HG02885 (cell line): ENCODE measurements around the gene SCN4A.
"Not testable (repeated sequence)": the region's sequence is repeated elsewhere in the genome, so short reads cannot be mapped to it uniquely, and the experiment has no call there.

ENCODE experiments used
- ATAC-seq: cut with Tn5 transposase; IDR thresholded peaks from one replicate; pipeline ENCODE4 v1.9.1; 2021; ENCODE audit warnings: mild to moderate bottlenecking; ENCODE audit not compliant: unreplicated experiment, poor library complexity

SCN4A gene

DNA sequence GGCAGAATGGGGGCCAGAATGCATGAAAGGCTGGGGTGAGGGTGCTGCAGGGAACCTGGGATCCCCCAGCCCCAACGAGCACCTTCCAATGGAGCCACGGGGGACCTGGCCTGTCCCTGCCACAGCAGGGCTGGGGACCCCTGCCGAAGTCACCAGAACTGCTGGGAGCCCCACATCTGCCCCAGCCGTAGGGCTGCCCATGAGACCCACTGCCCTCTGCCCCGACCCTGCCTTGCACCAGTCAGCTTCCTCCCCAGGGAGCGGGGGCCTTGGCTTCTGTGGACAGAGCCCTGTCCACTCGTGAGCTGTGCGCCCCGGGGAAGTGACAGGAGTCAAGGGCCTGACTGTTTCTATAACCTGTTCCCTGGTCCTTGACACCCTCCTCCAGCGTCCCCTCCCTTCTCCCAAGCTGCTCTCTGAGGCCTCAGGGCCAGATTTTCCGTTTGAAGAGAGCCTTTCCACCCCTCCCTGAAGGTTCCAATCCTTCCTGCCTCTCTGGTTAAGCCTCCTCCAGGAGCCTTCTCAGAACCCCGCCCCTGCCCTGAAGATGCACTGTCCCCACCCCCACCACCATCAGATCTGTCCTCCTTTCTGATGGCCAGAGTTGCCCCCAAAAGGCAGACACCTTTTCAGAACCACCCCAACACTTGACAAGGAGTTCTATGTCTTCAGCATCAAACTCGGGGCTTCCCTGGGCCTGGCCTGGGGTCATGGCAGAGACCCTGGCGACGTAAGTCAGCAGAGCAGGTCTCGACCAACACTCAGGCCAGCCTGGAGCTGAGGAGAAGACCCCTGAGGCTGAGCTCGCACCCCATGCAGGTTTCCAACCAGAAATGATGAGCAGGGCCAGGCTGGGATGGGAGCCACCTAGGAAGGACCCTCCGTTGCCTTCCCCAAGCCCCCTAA is 14.8 kb upstream of the SCN4A start:
- ATAC-seq = no peak

GRCh38 chr17:63986821-63987220 is 14.1 kb upstream of the SCN4A start:
- no peak for ATAC-seq

- no peak for ATAC-seq
Measured at GRCh38 chr17:63985387-63986140, 12.8 kb upstream of the SCN4A start.

DNA sequence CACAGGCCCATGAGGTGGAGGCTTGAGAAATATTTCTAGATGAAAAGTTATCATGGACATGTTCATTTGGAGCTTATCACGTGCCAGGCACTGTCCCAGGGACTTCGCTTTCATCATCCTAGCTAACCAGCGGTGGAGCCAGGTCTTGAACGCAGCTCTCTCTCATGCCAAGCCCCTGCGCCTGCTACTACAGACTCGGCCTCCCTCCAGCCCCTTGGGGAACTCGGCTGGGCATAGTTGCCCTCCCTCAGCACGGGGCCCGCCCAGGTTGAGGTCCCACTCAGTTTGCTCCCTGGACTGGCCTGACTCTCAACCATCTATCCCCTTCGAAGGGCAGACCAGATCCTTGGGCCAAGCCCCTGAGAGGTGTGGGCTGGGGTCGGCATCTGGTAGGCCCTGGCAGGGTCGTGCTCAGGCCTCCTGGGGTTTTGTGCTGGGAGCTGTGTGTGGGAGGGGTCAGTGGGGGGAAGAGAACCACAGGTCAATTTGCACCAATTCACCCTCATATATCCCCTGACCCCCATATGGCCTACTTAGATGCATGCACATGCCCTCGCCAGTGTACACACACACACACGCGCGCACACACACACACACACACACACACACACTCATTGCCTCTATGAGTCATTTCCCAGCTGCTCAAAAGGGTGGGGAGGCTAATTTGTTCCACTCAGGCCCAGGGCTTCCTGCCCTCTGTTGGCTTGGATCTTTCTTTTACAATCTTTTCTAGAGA is 12.1 kb upstream of the SCN4A start:
- no peak for ATAC-seq

- ATAC-seq = no peak
Measured at GRCh38 chr17:63984236-63984635, 11.5 kb upstream of the SCN4A start.

- no peak for ATAC-seq
Measured at GRCh38 chr17:63983320-63983719, 10.6 kb upstream of the SCN4A start.

DNA sequence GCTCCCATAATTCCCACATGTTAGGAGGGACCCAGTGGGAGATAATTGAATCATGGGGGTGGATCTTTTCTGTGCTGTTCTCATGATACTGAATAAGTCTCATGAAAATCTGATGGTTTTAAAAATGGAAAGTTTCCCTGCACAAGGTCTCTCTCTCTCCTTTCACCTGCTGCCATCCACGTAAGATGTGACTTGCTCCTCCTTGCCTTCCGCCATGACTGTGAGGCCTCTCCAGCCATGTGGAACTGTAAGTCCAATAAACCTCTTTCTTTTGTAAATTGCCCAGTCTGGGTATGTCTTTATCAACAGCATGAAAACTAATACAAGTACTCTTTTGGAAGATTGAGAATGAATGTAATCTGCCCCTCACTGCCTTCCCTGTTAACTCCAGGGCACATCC is 9.9 kb upstream of the SCN4A start:
- not testable (repeated sequence) for ATAC-seq

DNA sequence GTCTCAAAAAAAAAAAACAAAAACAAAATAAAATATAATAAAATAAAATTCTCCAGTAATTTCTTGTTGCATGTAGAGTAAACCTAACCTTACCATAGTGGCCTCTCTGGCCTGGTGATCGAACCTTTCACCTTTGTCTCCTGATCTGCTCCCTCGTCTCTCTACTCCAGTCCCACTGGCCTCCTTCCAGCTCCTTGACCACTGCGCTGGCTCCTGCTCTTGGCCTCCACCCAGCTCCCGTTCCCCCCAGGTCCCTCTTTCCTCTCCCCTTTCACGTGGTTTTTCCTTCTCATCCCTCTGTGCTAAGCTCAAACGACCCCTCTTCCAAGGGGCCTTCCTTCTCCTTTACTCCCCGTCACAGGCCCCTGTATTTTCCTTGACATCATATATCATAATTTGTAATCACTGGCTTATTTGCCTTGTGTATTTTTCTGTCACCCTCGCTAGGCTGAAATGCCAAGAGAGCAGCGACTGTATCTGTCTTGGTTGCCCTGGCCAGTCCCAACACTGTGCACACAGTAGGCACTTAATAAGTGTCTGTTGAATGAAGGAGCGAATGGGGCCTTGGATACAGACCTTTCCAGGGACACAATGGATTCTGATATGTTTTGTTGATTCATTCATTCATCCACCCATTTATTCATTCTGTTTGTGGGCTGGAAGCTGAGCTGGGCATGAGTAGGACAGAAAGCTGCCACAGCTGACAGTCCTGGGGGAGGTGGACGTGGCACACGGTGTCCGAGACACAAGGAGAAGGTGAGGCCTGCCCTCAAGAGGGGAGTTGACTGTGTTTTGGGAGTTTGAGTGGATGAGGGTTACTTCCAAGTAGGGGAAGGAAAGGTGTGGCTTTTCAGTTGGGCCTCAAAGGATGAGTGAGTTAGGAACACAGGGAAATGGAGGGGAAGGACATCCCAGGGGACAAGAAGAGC is 5.8 kb upstream of the SCN4A start:
- no peak for ATAC-seq

- ATAC-seq = no peak
Measured at GRCh38 chr17:63976702-63977101, 4.0 kb upstream of the SCN4A start.

DNA sequence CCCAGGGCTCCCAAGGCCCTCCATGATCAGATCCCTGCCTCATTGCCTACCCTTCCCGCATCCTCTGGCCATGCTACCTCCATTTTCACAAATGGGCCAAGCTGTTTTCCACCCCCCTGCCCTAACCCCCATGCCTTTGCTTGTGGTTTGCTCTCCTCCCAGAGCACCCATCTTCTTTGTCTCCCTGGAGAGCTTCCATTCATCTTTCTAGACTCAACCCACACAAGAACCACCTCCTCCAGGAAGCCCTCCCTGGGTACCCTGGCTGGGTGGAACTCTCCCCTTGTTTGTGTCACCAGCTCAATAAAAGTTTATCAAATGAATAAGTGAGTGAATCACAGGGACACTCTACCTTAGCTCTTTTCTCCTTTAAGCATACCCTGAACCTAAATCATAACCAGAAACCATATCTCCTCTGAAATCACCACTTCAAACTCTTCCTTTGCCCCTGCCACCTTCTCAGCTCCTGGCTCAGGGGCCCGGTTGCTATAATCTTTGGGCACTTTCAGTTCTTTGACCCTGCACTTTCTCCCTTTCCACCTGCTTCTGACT is 2.9 kb upstream of the SCN4A start:
- ATAC-seq = no peak

GRCh38 chr17:63974594-63975192 is 2.0 kb upstream of the SCN4A start:
- ATAC-seq = no peak

DNA sequence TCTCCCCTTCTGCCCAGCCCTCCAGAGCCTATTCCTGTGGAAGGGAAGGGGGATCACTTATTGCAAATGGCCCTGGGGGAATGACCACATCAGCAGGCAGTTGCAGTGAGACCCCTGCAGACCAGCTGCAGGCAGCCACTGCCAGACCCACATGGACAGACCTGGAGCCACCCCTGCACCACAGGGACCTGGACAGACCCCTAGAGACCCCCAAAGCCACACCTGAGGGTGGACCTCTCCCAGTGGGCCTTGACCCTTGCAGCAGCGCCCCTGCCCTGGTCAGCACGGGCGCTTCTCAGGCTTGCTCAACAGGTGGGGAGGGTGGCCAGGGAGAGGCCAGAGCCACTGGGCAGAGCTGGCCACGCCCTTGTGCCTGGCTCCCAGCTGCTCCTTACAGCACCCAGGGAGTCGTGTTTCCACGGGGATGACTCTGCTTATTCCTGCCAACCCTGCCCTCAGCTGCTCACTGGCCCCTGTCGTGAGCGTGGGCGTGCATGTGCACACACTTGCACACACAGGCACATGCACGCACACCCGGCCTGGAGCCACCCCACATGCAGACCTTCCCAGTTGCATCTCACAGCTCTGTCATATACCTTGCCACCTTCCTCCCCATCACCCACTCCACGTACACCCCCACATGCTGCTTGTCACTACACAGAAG is 1.3 kb upstream of the SCN4A start:
- no peak for ATAC-seq

GRCh38 chr17:63973247-63973646 is 529 bp upstream of the SCN4A start:
- ATAC-seq = no peak

DNA sequence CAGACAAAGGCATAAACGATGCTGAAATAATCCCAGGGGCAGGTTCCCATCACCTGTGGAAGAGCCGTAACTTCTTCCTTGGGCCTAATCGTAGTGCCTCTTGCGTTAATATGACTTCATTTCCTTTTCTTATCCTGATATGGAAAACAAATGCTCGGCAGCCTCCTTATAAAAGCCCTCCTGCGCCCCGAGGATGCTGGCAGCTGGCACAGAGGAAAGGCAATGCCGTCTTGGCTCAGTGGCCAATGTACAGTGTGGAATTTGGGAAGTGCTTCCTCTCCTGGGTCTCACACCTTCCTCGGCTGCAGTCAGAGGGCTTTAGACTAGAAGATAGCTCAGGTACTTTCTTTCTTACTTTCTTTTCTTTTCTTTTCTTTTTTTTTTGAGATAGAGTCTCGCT is 3.4 kb downstream of the SCN4A start:
- no peak for ATAC-seq

DNA sequence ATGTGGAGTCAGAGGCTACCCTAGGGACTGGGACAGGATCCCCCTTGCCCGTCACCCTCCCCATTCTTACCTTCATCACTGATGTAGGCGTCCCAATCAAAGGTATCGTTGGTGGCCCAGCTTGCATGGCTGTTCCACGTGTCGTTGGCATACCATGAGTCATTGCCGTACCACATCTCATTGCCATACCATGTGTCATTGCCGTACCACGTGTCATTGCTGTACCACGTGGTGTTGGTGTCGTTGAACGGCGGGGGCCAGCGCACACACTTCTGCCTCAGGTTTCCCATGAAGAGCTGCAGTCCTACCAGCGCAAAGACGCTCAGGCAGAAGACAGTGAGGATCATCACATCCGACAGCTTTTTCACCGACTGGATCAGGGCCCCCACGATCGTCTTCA is 4.8 kb downstream of the SCN4A start:
- no peak for ATAC-seq

DNA sequence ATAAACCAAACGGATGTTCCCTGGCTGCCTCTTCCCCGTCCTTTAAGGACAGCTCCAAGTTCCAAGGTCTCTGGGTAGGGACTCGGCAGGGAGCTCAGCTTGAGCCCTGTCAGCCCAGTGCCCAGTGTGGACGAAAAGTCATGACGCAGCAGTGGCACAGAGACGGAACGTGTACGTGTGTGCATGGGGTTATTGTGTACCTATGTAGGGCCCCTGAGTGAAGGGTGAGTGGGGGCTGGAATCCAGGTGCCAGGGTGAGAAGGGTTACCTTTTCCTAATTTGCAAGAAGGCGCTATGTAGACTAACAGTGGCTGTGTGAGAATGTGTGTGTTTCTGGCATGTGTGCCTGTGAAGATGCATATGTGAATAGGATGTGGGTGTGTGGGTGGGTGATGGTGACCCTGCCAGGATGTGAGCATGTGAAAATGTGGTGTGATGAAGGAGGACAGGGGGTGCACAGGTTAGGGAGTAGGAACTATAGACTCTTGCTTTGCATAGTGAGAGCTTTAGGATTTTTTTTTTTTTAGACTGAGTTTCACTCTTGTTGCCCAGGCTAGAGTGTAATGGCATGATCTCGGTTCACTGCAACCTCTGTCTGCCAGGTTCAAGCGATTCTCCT is 6.0 kb downstream of the SCN4A start:
- ATAC-seq = no peak

DNA sequence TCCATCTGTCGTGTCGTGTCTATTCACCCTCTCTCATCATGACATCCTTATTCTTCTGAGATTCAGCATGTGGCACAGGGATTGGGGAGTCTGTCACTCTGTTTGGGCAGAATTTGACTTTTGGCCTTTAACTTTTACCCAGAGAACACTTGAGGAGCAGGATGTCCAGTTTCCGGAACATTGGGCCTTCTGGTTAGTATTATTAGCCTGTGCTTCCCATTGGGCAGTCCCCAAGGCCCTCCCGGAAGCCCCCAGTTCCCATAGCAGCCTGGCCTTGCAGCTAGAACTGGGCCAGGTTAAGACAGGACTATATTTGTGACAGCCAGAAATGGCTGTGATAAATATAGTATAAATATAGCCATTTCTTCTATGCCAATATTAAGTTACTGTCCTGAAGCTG is 9.6 kb downstream of the SCN4A start:
- no peak for ATAC-seq

DNA sequence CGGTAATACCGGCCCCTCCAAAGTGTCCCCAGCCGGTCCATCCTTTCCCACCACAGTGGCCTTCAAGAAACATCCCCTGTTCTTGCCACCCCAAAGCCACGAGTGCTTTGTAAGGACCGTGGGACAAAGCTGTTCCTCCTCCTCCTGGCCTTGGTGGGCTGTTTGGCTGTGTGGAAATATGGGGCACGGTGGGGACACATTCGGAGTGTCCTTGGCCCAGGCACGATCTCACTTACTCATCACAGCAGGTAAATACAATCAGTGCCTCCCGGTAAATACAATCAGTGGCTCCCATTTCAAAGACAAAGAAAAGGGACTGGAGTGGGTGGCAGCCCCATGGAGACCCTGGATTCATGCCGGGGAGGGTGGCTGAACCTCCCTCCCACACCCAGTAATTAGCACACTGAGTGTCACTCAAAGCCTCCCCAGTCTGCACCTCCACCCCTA is 10.4 kb downstream of the SCN4A start:
- ATAC-seq = no peak
